Vagina (tissue), 2 donors: ENCODE measurements around the gene GDA.

ENCODE experiments used
- POLR2A ChIP-seq, 2 donors: fragments of 450-650 bp; IDR thresholded peaks; one replicate each; pipeline ENCODE4 v1.6.1; 2017; ENCODE audit warnings: antibody characterized with exemption in 2 of 2, mild to moderate bottlenecking in 2 of 2, moderate library complexity in 2 of 2
- POLR2AphosphoS5 ChIP-seq, 2 donors: sonication (generic); formaldehyde crosslinking; IDR thresholded peaks; one replicate each; pipeline ENCODE4 v1.9.0; 2017; ENCODE audit warnings: antibody characterized with exemption in 2 of 2, mild to moderate bottlenecking in 2 of 2, low read depth in 1 of 2; ENCODE audit not compliant: insufficient read depth in 1 of 2
- TF ChIP-seq, protein P1 (sequence below), 3 experiments: fragments of 450-650 bp in 2 of 3; fragments of 200-600 bp in 1 of 3; sonication (generic) in 1 of 3; IDR thresholded peaks; one replicate each; pipeline ENCODE4 v1.5.1; 2017 to 2019; ENCODE audit warnings: antibody characterized with exemption in 3 of 3, mild to moderate bottlenecking in 2 of 3, moderate library complexity in 2 of 3

DNA sequence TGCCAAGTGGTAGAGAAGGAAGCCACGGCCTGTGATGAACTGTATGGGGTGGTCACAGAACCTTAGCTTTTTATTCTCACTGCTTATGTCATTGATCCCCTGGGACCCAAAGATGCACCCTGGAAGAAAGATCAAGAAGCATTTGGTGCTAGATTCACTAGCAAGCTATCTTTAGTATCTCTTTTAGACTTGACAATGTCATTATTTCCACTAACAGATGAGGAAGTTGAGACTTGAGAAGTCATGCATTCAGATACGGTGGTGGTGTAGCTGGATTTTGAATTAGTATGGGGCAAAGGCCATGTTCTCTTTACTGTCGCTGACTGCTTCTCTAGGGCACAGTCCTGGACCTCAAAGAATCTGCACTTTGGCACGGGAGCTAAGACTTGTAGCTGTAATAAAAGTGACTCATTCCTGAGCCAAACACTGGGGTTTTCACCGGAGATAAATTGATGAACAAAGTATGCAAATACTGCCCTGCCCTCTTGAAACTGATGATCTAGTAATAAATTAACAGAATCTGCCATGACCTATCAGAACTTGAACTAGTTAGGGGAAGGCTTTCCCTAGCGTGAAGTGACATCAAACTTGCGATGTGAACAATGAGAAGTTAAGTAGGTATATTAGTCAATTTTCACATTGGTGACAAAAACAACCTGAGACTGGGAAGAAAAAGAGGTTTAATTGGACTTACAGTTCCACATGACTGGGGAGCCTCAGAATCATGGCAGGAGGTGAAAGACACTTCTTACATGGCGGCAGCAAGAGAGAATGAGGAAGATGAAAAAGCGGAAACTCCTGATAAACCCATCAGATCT, 5.4 kb downstream of the GDA start:
- TF ChIP-seq, protein P1, sequence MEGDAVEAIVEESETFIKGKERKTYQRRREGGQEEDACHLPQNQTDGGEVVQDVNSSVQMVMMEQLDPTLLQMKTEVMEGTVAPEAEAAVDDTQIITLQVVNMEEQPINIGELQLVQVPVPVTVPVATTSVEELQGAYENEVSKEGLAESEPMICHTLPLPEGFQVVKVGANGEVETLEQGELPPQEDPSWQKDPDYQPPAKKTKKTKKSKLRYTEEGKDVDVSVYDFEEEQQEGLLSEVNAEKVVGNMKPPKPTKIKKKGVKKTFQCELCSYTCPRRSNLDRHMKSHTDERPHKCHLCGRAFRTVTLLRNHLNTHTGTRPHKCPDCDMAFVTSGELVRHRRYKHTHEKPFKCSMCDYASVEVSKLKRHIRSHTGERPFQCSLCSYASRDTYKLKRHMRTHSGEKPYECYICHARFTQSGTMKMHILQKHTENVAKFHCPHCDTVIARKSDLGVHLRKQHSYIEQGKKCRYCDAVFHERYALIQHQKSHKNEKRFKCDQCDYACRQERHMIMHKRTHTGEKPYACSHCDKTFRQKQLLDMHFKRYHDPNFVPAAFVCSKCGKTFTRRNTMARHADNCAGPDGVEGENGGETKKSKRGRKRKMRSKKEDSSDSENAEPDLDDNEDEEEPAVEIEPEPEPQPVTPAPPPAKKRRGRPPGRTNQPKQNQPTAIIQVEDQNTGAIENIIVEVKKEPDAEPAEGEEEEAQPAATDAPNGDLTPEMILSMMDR (IDR thresholded peaks at IDR 0.05), result no peak
- TF ChIP-seq POLR2A (IDR thresholded peaks at IDR 0.05) (no peak), POLR2AphosphoS5 (IDR thresholded peaks at IDR 0.05; ENCODE audit: insufficient read depth in 1 of 2, low read depth in 1 of 2) (no peak)
